A549 (cell line): Measurements from ENCODE around the gene IRX4. TPM values are rescaled to one million over a fixed set of nuclear protein-coding genes. Genes with fewer than 3 reads are reported as not detected.

ENCODE experiments used
- ATAC-seq, 2 experiments: fragments of 200-7000 bp in 1 of 2; fragments of >200 bp in 1 of 2; cut with Nextera tagmentation in 1 of 2; cut with Tn5 transposase in 1 of 2; 3 replicates each; pipeline versions ENCODE4 v1.8.0 to v1.9.1; 2018 to 2020; ENCODE audit warnings: mild to moderate bottlenecking in 1 of 2, moderate library complexity in 1 of 2
- CTCF ChIA-PET: fragments of 300-600 bp; sonication (Branson Sonifier 250); formaldehyde crosslinking; extraction: SDS; loops from one replicate; lab custom pipeline; 2021; ENCODE audit warnings: antibody characterized with exemption, inconsistent platforms; lab: Yijun Ruan, JAX
- POLR2A ChIA-PET: fragments of 350-600 bp; formaldehyde crosslinking; extraction: SDS; loops from one replicate; lab custom pipeline; 2021; ENCODE audit warnings: antibody characterized with exemption, inconsistent platforms; lab: Yijun Ruan, JAX
- DNase-seq, 2 experiments: peaks; one replicate each; pipeline versions ENCODE4 v3.0.0 to v3.0.0-alpha.2; 2011 to 2016; ENCODE audit warnings: low read depth in 1 of 2, low spot score in 1 of 2
- FAIRE-seq: peaks from 2 replicates; lab custom pipeline; 2011; peaks lifted over from hg19 to GRCh38; lab: Jason Lieb, UNC
- H3K27ac ChIP-seq, 2 experiments: fragments of >200 bp; sonication (Bioruptor Twin); formaldehyde crosslinking; 3 replicates each; pipeline ENCODE4 v1.5.1; 2016 to 2017
- H3K4me1 ChIP-seq: fragments of >200 bp; sonication (Bioruptor Twin); formaldehyde crosslinking; 3 replicates; pipeline ENCODE4 v1.6.1; 2016
- H3K4me2 ChIP-seq: fragments of >200 bp; sonication (Bioruptor Twin); formaldehyde crosslinking; 3 replicates; pipeline ENCODE4 v1.6.1; 2016
- H3K4me3 ChIP-seq: fragments of >200 bp; sonication (Bioruptor Twin); formaldehyde crosslinking; 3 replicates; pipeline ENCODE4 v1.5.1; 2016
- H3K9me3 ChIP-seq: fragments of >200 bp; sonication (Bioruptor Twin); formaldehyde crosslinking; 3 replicates; pipeline ENCODE4 v1.6.1; 2016
- EHMT2 ChIP-seq: fragments of 200-600 bp; sonication (generic); IDR thresholded peaks from 2 replicates; pipeline ENCODE4 v1.6.1; 2016; ENCODE audit warnings: antibody characterized with exemption, low read depth, mild to moderate bottlenecking, moderate library complexity
- ELK1 ChIP-seq: fragments of 150-350 bp; IDR thresholded peaks from 2 replicates; pipeline ENCODE4 v1.6.1; 2014; ENCODE audit warnings: low read depth, mild to moderate bottlenecking, low read length
- EP300 ChIP-seq, 2 experiments: fragments of >200 bp; sonication (Bioruptor Twin); formaldehyde crosslinking; IDR thresholded peaks; 2 replicates in 1 of 2; 3 replicates in 1 of 2; pipeline ENCODE4 v1.6.1; 2016 to 2017
- FOSL2 ChIP-seq, 2 experiments: fragments of 450-650 bp in 1 of 2; fragments of >200 bp in 1 of 2; sonication (Bioruptor Twin) in 1 of 2; formaldehyde crosslinking; IDR thresholded peaks; 2 replicates each; pipeline versions ENCODE4 v1.5.0 to v1.6.1; 2016 to 2020; ENCODE audit warnings: mild to moderate bottlenecking in 1 of 2, moderate library complexity in 1 of 2
- FOXS1 ChIP-seq: fragments of 250-450 bp; sonication (Bioruptor Pico); IDR thresholded peaks from 2 replicates; pipeline ENCODE4 v1.5.0; 2020; ENCODE audit warnings: mild to moderate bottlenecking, moderate library complexity
- GATA3 ChIP-seq: IDR thresholded peaks from 2 replicates; pipeline ENCODE4 v1.6.1; 2012; ENCODE audit warnings: borderline replicate concordance
- HES2 ChIP-seq: fragments of >200 bp; sonication (Bioruptor Twin); formaldehyde crosslinking; IDR thresholded peaks from 2 replicates; pipeline ENCODE4 v1.6.1; 2016
- HOXB5 ChIP-seq: fragments of 250-450 bp; sonication (Bioruptor Pico); IDR thresholded peaks from 2 replicates; pipeline ENCODE4 v1.5.0; 2020; ENCODE audit warnings: mild to moderate bottlenecking, moderate library complexity
- JUNB ChIP-seq: fragments of >200 bp; sonication (Bioruptor Twin); formaldehyde crosslinking; IDR thresholded peaks from 2 replicates; pipeline ENCODE4 v1.6.1; 2016
- KDM1A ChIP-seq: fragments of 200-600 bp; sonication (generic); IDR thresholded peaks from 2 replicates; pipeline ENCODE4 v1.6.1; 2016; ENCODE audit warnings: low read depth, mild to moderate bottlenecking
- MAFK ChIP-seq: fragments of 450-650 bp; IDR thresholded peaks from 2 replicates; pipeline ENCODE4 v1.6.1; 2014; ENCODE audit not compliant: partially characterized antibody
- NFE2L2 ChIP-seq: fragments of 150-350 bp; conservative IDR thresholded peaks from 2 replicates; pipeline ENCODE4 v1.6.1; 2014; ENCODE audit warnings: low read length
- PBX3 ChIP-seq: IDR thresholded peaks from 2 replicates; pipeline ENCODE4 v1.6.1; 2012
- RCOR1 ChIP-seq: fragments of 150-350 bp; IDR thresholded peaks from 2 replicates; pipeline ENCODE4 v1.6.1; 2014; ENCODE audit warnings: antibody characterized with exemption, low read length, low read depth
- REST ChIP-seq: fragments of 200-600 bp; sonication (generic); IDR thresholded peaks from 2 replicates; pipeline ENCODE4 v1.6.1; 2016; ENCODE audit warnings: antibody characterized with exemption, mild to moderate bottlenecking, moderate library complexity
- WGBS: methylation state at CpG from one replicate; pipeline ENCODE4 v1.1.6; 2017; ENCODE audit errors: missing lambda C conversion rate; 5-methylcytosine and 5-hydroxymethylcytosine counted together
- polyA plus RNA-seq, 4 experiments: library from polyadenylated mRNA; depleted of rRNA in 3 of 4; stranded (reverse); fragments of >200 nt; fragmentation: RNase III in 1 of 4; extraction: RNeasy Plus Mini Kit Qiagen cat#74134 plus additional on column Dnase treatment in 1 of 4; gene quantifications; 2 replicates in 3 of 4; 3 replicates in 1 of 4; pipeline ENCODE4 v1.2.3, GENCODE V29; 2011 to 2017

The IRX4 gene
- polyA plus RNA-seq, 2 of the 4 experiments (the other 2 are of a cell fraction): 0.04 to 0.06 TPM

- Histone ChIP-seq H3K27ac (no peak overlapping the region), H3K4me1 (no peaks in the 10 kb centered on the region), H3K4me2 (no peak overlapping the region), H3K4me3 (no peak overlapping the region), H3K9me3 (no peaks in the 10 kb centered on the region)
- DNase-seq (no peak), FAIRE-seq (no peak), ATAC-seq (no peak)
- TF ChIP-seq HES2: no peak
- TF ChIP-seq REST: no peak
- TF ChIP-seq MAFK: no peak
- TF ChIP-seq FOSL2 (IDR thresholded peaks at IDR 0.05): no peak
- no peak for TF ChIP-seq FOSL2 (CRISPR knock-in tag; IDR thresholded peaks at IDR 0.05)
- no peak for TF ChIP-seq GATA3
- no peak for TF ChIP-seq JUNB
- CTCF ChIA-PET: no interaction called here
- POLR2A ChIA-PET: no interaction called here
- WGBS: 68% methylated on average over 24 of the region's 49 CpGs
These were observed 26.0 kb downstream of the IRX4 start for GRCh38 chr5:1856596-1857255.

GRCh38 chr5:1855596-1855995 is 27.1 kb downstream of the IRX4 start:
- POLR2A ChIA-PET: no interaction called here

GRCh38 chr5:1855075-1855474 is 27.6 kb downstream of the IRX4 start:
- TF ChIP-seq MAFK (no peak), HOXB5 (no peak), EP300 (IDR thresholded peaks at IDR 0.05) (no peak)
- WGBS: 4% methylated on average over 3 of the region's 3 CpGs
- H3K4me1 ChIP-seq: no peaks in the 10 kb centered on the region
- ChIA-PET CTCF (no interaction called here), POLR2A (no interaction called here)
- H3K4me3 ChIP-seq: no peak overlapping the region
- H3K27ac ChIP-seq: no peak overlapping the region
- H3K9me3 ChIP-seq: no peaks in the 10 kb centered on the region
- ATAC-seq: peak in 1 of 2 experiments; percentile 25; a peak in 1 of 6 replicates
- FAIRE-seq: no peak
- no peak overlapping the region for H3K4me2 ChIP-seq
- no peak for DNase-seq

More at GRCh38 chr5:1855596-1855995, 27.1 kb downstream of the IRX4 start:
- TF ChIP-seq RCOR1 (no peak), FOXS1 (no peak), PBX3 (no peak), EHMT2 (no peak), NFE2L2 (no peak), KDM1A (no peak), ELK1 (no peak)
- no peak for DNase-seq
- no peak overlapping the region for H3K4me2 ChIP-seq
- no peak overlapping the region for H3K27ac ChIP-seq
- H3K4me3 ChIP-seq: no peak overlapping the region
- H3K4me1 ChIP-seq: no peaks in the 10 kb centered on the region
- ATAC-seq: no peak; a peak in 1 of 6 replicates
- H3K9me3 ChIP-seq: no peaks in the 10 kb centered on the region
- no peak for FAIRE-seq
- WGBS: 66% methylated on average over 17 of the region's 17 CpGs
- CTCF ChIA-PET: no interaction called here
